PC-3 (cell line): ENCODE measurements around the gene PACS1. TPM values are rescaled to one million over a fixed set of nuclear protein-coding genes. Genes with fewer than 3 reads are reported as not detected.

ENCODE experiments used
- ATAC-seq: fragments of 200-7000 bp; cut with Tn5 transposase; 2 replicates; pipeline ENCODE4 v1.9.1; 2020; ENCODE audit warnings: mild to moderate bottlenecking, moderate library complexity
- BruUV-seq: library from RNA; stranded (reverse); fragments of 400-500 nt; replicated peaks from 2 replicates; lab custom pipeline; 2021; lab: Mats Ljungman, UMichigan
- CTCF ChIA-PET: fragments of 300-600 bp; sonication (Branson Sonifier 250); formaldehyde crosslinking; loops from one replicate; lab custom pipeline; 2022; ENCODE audit warnings: antibody characterized with exemption; lab: Charles Lee
- POLR2A ChIA-PET: fragments of 300-600 bp; sonication (Branson Sonifier 250); formaldehyde crosslinking; loops from one replicate; lab custom pipeline; 2022; ENCODE audit warnings: antibody characterized with exemption; ENCODE audit not compliant: unreplicated experiment; lab: Charles Lee
- DNase-seq: peaks from one replicate; pipeline ENCODE4 v3.0.0-alpha.2; 2015
- H2AFZ ChIP-seq: fragments of 300-600 bp; sonication (generic); 2 replicates; pipeline ENCODE4 v1.6.0; 2016; ENCODE audit warnings: antibody characterized with exemption, low read length
- H3F3A ChIP-seq: fragments of 300-600 bp; sonication (generic); one replicate; pipeline ENCODE4 v1.6.0; 2017; ENCODE audit warnings: antibody characterized with exemption, low read length, control low read depth, mild to moderate bottlenecking; ENCODE audit not compliant: unreplicated experiment
- H3K27ac ChIP-seq: fragments of 300-600 bp; sonication (generic); 2 replicates; pipeline ENCODE4 v1.5.1; 2016; ENCODE audit warnings: mild to moderate bottlenecking, low read length
- H3K27me3 ChIP-seq: fragments of 300-600 bp; sonication (generic); 2 replicates; pipeline ENCODE4 v1.6.1; 2016; ENCODE audit warnings: low read length, mixed read lengths
- H3K36me3 ChIP-seq: fragments of 300-600 bp; sonication (generic); 2 replicates; pipeline ENCODE4 v1.6.1; 2016; ENCODE audit warnings: low read depth, mixed run types, low read length, mixed read lengths
- H3K4me1 ChIP-seq: fragments of 300-600 bp; sonication (generic); 2 replicates; pipeline ENCODE4 v1.5.1; 2016; ENCODE audit warnings: low read length; ENCODE audit not compliant: insufficient read depth
- H3K4me2 ChIP-seq: fragments of 300-600 bp; sonication (generic); 2 replicates; pipeline ENCODE4 v1.6.0; 2016; ENCODE audit warnings: low read length
- H3K4me3 ChIP-seq: fragments of 300-600 bp; sonication (generic); 2 replicates; pipeline ENCODE4 v1.5.1; 2016; ENCODE audit warnings: mild to moderate bottlenecking, low read length, mixed read lengths
- H3K79me2 ChIP-seq: fragments of 300-600 bp; sonication (generic); 2 replicates; pipeline ENCODE4 v1.6.1; 2017; ENCODE audit warnings: low read length, mixed read lengths
- H3K9ac ChIP-seq: fragments of 300-600 bp; sonication (generic); 2 replicates; pipeline ENCODE4 v1.6.0; 2016; ENCODE audit warnings: mild to moderate bottlenecking, low read length
- H3K9me2 ChIP-seq: fragments of 300-600 bp; sonication (generic); replicated peaks from 2 replicates; pipeline ENCODE4 v1.6.1; 2016; ENCODE audit warnings: mixed run types, low read length, mixed read lengths
- H3K9me3 ChIP-seq: fragments of 300-600 bp; sonication (generic); 2 replicates; pipeline ENCODE4 v1.6.1; 2016; ENCODE audit warnings: low read length, mixed read lengths
- H4K20me1 ChIP-seq: fragments of 300-600 bp; sonication (generic); 2 replicates; pipeline ENCODE4 v1.6.1; 2016; ENCODE audit warnings: low read length, mixed read lengths
- CTCF ChIP-seq: fragments of 300-600 bp; sonication (generic); conservative IDR thresholded peaks from 2 replicates; pipeline ENCODE4 v1.5.1; 2017; ENCODE audit warnings: antibody characterized with exemption, low read depth, mild to moderate bottlenecking, low read length
- EZH2 ChIP-seq: fragments of 300-600 bp; sonication (generic); IDR thresholded peaks from one replicate; pipeline ENCODE4 v1.6.1; 2017; ENCODE audit warnings: antibody characterized with exemption, mild to moderate bottlenecking, low read length; ENCODE audit not compliant: unreplicated experiment
- EZH2phosphoT487 ChIP-seq: fragments of 300-600 bp; sonication (generic); IDR thresholded peaks from 2 replicates; pipeline ENCODE4 v1.6.1; 2018; ENCODE audit warnings: mild to moderate bottlenecking, antibody characterized with exemption, low read length, borderline replicate concordance
- intact Hi-C: fragments of 100-400 bp; cut with micrococcal nuclease; formaldehyde crosslinking; loops from 2 replicates; pipeline ENCODE4 v1.9.0; 2023
- total RNA-seq: library from RNA; depleted of rRNA; stranded (reverse); fragments of >200 nt; gene quantifications from 2 replicates; pipeline ENCODE4 v1.2.3, GENCODE V29; 2014

Gene PACS1
- total RNA-seq, 1 experiment from 2014 or later, result 28.7 TPM

DNA sequence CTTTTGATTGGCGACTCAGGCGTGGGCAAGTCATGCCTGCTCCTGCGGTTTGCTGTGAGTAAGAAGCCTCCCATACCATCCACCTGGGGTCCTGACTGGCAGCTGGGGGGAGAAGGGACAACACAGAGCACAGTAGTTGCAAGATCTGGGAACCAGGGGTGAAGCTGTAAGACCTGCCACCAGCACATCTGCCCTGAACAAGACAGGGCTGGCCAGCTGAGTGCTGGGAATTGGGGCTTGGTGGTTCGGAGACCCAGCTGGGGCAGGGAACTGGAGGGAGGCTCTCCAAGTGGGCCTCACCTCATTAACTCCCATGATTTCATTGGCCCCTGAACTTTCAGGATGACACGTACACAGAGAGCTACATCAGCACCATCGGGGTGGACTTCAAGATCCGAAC is 201.7 kb downstream of the PACS1 start:
- Histone ChIP-seq H4K20me1 (0 out of 2 replicates have a peak, but pooled peaks cover 21% of the 10 kb centered on the region), H2AFZ (no peak overlapping the region), H3K4me3 (no peak overlapping the region), H3K9me2 (no peaks in the 10 kb centered on the region), H3K79me2 (peaks cover 24% of the 10 kb centered on the region), H3F3A (no peaks in the 10 kb centered on the region), H3K4me1 (peaks cover 10% of the 10 kb centered on the region), H3K9me3 (no peaks in the 10 kb centered on the region), H3K9ac (no peak overlapping the region), H3K27ac (no peak overlapping the region), H3K36me3 (peaks cover 37% of the 10 kb centered on the region; the same call in 1 of the 2 replicates), H3K27me3 (no peaks in the 10 kb centered on the region), H3K4me2 (no peak overlapping the region)
- DNase-seq (no peak), ATAC-seq (no peak)
- ChIA-PET POLR2A (no interaction called here), CTCF (no interaction called here)
- BruUV-seq, result no TSS peak
- TF ChIP-seq EZH2phosphoT487 (no peak), CTCF (no peak), EZH2 (no peak)
- intact Hi-C loops, result no loop called here

DNA sequence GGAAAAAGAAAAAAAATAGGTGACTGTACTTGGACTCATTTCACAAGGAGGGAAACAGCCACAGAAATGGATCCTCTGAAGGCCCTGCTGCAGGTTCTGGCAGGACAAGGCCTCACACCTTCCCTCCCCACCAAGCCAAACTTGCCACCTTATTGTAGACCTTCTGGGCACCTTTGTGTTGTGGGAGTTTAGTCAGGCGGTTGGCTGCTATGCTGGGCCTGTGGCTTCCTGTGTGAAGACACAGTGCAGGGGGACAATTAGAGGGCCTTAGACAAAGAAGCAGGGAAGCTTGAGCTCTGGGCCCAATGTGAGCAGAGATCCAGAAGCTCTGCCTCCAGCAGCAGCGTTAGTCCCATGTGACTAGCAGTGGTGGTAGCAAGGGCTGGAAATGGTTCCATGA is 202.5 kb downstream of the PACS1 start:
- H4K20me1 ChIP-seq, result 0 out of 2 replicates have a peak, but pooled peaks cover 21% of the 10 kb centered on the region
- CTCF ChIA-PET, result no interaction called here
- POLR2A ChIA-PET, result interaction anchor here (0.7 kb wide), 1 partner anchor 32 kb away, joined by 5 read pairs; no protein-coding TSS in a partner anchor

More for the DNA sequence above, 202.5 kb downstream of the PACS1 start:
- Histone ChIP-seq H3K4me3 (no peak overlapping the region), H3K9me3 (no peaks in the 10 kb centered on the region), H3K36me3 (peaks cover 37% of the 10 kb centered on the region; the same call in 1 of the 2 replicates), H3K79me2 (peaks cover 24% of the 10 kb centered on the region), H3F3A (no peaks in the 10 kb centered on the region), H2AFZ (no peak overlapping the region), H3K27ac (no peak overlapping the region), H3K9ac (no peak overlapping the region), H3K27me3 (no peaks in the 10 kb centered on the region), H3K9me2 (no peaks in the 10 kb centered on the region), H3K4me2 (no peak overlapping the region), H3K4me1 (peaks cover 10% of the 10 kb centered on the region)
- BruUV-seq, result no TSS peak
- no peak for TF ChIP-seq CTCF
- no peak for TF ChIP-seq EZH2
- TF ChIP-seq EZH2phosphoT487, result no peak
- intact Hi-C loops, result no loop called here
- DNase-seq (no peak), ATAC-seq (no peak)
